ENCODE measurements around the gene CTNNA1. TPM values are rescaled to one million over a fixed set of nuclear protein-coding genes. Genes with fewer than 3 reads are reported as not detected.

Gene CTNNA1
- total and polyA plus RNA-seq, 4 donors = 115 to 480 (median 302) TPM

GRCh38 chr5:138875552-138875875 lies 122.3 kb downstream of the CTNNA1 start:
- DNase-seq = no peak
- 67 to 82% methylated on average over 2 of the region's 2 CpGs for WGBS, 2 donors
- TF ChIP-seq CTCF (IDR thresholded peaks at IDR 0.05; ENCODE audit: control extremely low read depth, extremely low read depth) = no peak
- H3K9me3 ChIP-seq (ENCODE audit: control insufficient read depth in 4 of 4, insufficient read depth in 3 of 4, low read length in 3 of 4) = no peaks in the 10 kb centered on the region
- H3K36me3 ChIP-seq (ENCODE audit: control insufficient read depth in 4 of 4, insufficient read depth in 4 of 4, low read length in 4 of 4) = peaks cover 0 to 2% (median 0%) of the 10 kb centered on the region in 4 donors
- no peaks in the 10 kb centered on the region for H3K27me3 ChIP-seq (ENCODE audit: control insufficient read depth in 3 of 3, insufficient read depth in 3 of 3, low read length in 2 of 3)
- peak overlapping the region in 1 of 2 donors; percentile 89 for H3K9ac ChIP-seq (ENCODE audit: insufficient read depth in 1 of 2, low read length in 2 of 2)
- peaks cover 13 to 41% (median 24%) of the 10 kb centered on the region in 5 donors for H3K4me1 ChIP-seq (ENCODE audit: control insufficient read depth in 5 of 5, insufficient read depth in 5 of 5, low read length in 5 of 5)
- no peak overlapping the region for H3K4me3 ChIP-seq
- no peak overlapping the region for H3K27ac ChIP-seq (ENCODE audit: low read depth in 1 of 2, low read length in 1 of 2)
- no peak for ATAC-seq (ENCODE audit: insufficient read depth, low FRiP score)

GRCh38 chr5:138875946-138876345 lies 122.7 kb downstream of the CTNNA1 start:
- WGBS, 2 donors = 93 to 95% methylated on average over 3 of the region's 3 CpGs
- peak overlapping the region in 1 of 2 donors; percentile 89 for H3K9ac ChIP-seq (ENCODE audit: insufficient read depth in 1 of 2, low read length in 2 of 2)
- H3K4me1 ChIP-seq (ENCODE audit: control insufficient read depth in 5 of 5, insufficient read depth in 5 of 5, low read length in 5 of 5) = peaks cover 14 to 37% (median 24%) of the 10 kb centered on the region in 5 donors
- H3K4me3 ChIP-seq = no peak overlapping the region
- H3K36me3 ChIP-seq (ENCODE audit: control insufficient read depth in 4 of 4, insufficient read depth in 4 of 4, low read length in 4 of 4) = peaks cover 0 to 2% (median 0%) of the 10 kb centered on the region in 4 donors
- H3K27me3 ChIP-seq (ENCODE audit: control insufficient read depth in 3 of 3, insufficient read depth in 3 of 3, low read length in 2 of 3) = no peaks in the 10 kb centered on the region
- TF ChIP-seq CTCF (IDR thresholded peaks at IDR 0.05; ENCODE audit: control extremely low read depth, extremely low read depth) = no peak
- DNase-seq (no peak), ATAC-seq (ENCODE audit: insufficient read depth, low FRiP score) (no peak)
- H3K9me3 ChIP-seq (ENCODE audit: control insufficient read depth in 4 of 4, insufficient read depth in 3 of 4, low read length in 3 of 4) = no peaks in the 10 kb centered on the region
- no peak overlapping the region for H3K27ac ChIP-seq (ENCODE audit: low read depth in 1 of 2, low read length in 1 of 2)

- ATAC-seq (ENCODE audit: insufficient read depth, low FRiP score) (no peak), DNase-seq (no peak)
- Histone ChIP-seq H3K36me3 (ENCODE audit: control insufficient read depth in 4 of 4, insufficient read depth in 4 of 4, low read length in 4 of 4) (peaks cover 0 to 2% (median 0%) of the 10 kb centered on the region in 4 donors), H3K27me3 (ENCODE audit: control insufficient read depth in 3 of 3, insufficient read depth in 3 of 3, low read length in 2 of 3) (no peaks in the 10 kb centered on the region), H3K9ac (ENCODE audit: insufficient read depth in 1 of 2, low read length in 2 of 2) (no peak overlapping the region), H3K4me1 (ENCODE audit: control insufficient read depth in 5 of 5, insufficient read depth in 5 of 5, low read length in 5 of 5) (peaks cover 12 to 28% (median 17%) of the 10 kb centered on the region in 5 donors), H3K9me3 (ENCODE audit: control insufficient read depth in 4 of 4, insufficient read depth in 3 of 4, low read length in 3 of 4) (no peaks in the 10 kb centered on the region), H3K4me3 (no peak overlapping the region), H3K27ac (ENCODE audit: low read depth in 1 of 2, low read length in 1 of 2) (peak overlapping the region in 1 of 2 donors; percentile 32)
- TF ChIP-seq CTCF (IDR thresholded peaks at IDR 0.05; ENCODE audit: control extremely low read depth, extremely low read depth) = no peak
- 87 to 91% methylated on average over 4 of the region's 4 CpGs for WGBS, 2 donors
Measured at GRCh38 chr5:138876811-138877210, 123.6 kb downstream of the CTNNA1 start.

Data from lung (tissue), 12 donors.